ENCODE data around the gene SH3PXD2B. TPM values are rescaled to one million over a fixed set of nuclear protein-coding genes. Genes with fewer than 3 reads are reported as not detected.
"Not testable (repeated sequence)": the region's sequence is repeated elsewhere in the genome, so short reads cannot be mapped to it uniquely, and the experiment has no call there.

SH3PXD2B gene
- total RNA-seq, 1 experiment from 2014 or later, result 18.5 TPM

- DNase-seq (ENCODE audit: low read depth), result no peak
Observed at GRCh38 chr5:172303572-172304335, 150.6 kb downstream of the SH3PXD2B start.

DNA sequence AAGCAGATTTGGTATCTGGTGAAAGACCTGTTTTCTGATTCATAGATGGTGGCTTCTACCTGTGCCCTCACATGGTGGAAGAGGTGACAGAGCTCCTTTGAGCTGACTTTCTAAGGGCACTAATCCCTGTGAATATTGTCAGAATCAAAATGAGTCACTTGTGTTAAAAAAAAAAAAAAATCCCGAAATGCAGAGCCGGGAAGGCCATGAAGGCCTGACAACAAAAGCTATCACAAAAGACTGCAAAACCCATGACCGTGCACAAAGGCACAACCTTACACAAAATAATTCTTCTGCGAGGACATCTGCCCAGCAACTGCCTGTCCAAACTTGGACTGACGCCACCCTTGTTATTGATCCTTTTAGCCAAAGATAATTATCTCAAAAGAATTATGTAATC, 151.2 kb downstream of the SH3PXD2B start:
- no peak for DNase-seq (ENCODE audit: low read depth)

DNA sequence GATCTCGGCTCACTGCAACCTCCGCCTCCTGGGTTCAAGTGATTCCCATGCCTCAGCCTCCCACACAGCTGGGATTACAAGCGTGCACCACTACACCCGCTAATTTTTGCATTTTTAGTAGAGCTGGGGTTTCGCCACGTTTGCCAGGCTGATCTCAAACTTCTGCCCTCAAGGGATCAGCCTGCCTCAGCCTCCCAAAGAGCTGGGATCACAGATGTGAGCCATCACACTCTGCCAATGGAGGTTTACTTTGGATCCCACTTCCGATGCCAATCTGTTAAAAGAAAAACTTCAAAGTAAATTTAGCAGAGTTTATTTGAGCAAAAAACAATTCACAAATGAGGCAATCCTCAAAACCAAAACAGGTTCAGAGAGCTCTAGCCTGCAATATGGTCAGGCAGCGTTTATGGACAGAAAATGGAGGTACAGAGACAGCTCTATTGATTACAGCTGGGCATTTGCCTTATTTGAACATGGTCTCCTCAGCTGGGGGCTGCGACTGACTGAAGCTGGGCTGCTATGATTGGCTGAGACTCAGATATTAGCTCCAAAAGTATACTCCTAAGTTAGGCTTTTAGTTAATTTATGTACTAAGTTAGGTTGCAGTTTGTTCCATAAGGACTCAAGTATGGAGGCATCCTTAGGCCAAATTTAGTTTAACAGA, 152.1 kb downstream of the SH3PXD2B start:
- DNase-seq (ENCODE audit: low read depth), result peak; percentile 64

GRCh38 chr5:172299916-172300439, 154.3 kb downstream of the SH3PXD2B start:
- peak; percentile 58 for DNase-seq (ENCODE audit: low read depth)

- DNase-seq (ENCODE audit: low read depth), result no peak
Observed at GRCh38 chr5:172294831-172295230, 159.5 kb downstream of the SH3PXD2B start.

DNA sequence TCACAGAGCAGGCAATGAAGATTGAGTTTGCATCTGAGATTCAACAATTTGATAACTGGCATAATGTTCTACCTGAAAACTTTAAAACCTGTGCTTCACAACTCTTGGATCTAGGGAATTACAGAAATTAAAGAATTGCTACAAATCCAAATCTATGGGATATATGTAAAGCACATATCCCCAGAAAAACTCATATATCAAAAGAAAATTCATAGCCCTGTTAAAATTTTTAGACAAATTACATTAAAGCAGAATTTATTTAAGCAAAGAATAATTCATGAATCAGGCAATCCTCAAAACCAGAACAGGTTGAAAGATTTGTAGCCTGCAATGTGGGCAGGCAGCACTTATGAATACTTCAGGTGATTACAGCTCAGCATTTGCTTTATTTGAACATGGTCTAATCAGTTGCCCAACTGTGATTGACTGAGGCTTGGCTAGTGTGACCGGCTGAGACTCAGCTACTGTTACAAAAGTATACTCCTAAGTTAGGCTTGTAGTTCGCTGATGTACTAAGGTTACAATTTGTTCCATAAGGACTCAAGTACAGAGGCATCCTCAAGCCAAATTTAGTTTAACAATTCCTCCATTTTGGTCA, 160.5 kb downstream of the SH3PXD2B start:
- no peak for DNase-seq (ENCODE audit: low read depth)

GRCh38 chr5:172293054-172293744, 161.1 kb downstream of the SH3PXD2B start:
- peak; percentile 79 for DNase-seq (ENCODE audit: low read depth)

DNA sequence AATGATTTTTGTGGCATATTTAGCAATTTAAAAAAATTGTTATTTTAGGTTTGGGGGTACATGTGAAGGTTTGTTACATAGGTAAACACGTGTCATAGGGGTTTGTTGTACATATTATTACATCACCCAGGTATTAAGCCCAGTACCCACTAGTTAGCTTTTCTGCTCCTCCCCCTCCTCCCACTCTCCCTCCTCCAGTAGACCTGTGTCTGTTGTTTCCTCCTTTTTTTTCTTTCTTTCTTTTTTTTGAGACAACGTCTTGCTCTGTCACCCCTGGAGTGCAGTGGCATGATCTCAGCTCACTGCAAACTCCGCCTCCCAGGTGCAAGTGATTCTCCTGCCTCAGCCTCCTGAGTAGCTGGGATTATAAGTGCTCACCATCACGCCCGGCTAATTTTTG, 162.5 kb downstream of the SH3PXD2B start:
- not testable (repeated sequence) for DNase-seq (ENCODE audit: low read depth)

- no peak for DNase-seq (ENCODE audit: low read depth)
Observed at GRCh38 chr5:172288465-172288864, 165.9 kb downstream of the SH3PXD2B start.

GRCh38 chr5:172287140-172287539, 167.2 kb downstream of the SH3PXD2B start:
- DNase-seq (ENCODE audit: low read depth), result not testable (repeated sequence)

DNA sequence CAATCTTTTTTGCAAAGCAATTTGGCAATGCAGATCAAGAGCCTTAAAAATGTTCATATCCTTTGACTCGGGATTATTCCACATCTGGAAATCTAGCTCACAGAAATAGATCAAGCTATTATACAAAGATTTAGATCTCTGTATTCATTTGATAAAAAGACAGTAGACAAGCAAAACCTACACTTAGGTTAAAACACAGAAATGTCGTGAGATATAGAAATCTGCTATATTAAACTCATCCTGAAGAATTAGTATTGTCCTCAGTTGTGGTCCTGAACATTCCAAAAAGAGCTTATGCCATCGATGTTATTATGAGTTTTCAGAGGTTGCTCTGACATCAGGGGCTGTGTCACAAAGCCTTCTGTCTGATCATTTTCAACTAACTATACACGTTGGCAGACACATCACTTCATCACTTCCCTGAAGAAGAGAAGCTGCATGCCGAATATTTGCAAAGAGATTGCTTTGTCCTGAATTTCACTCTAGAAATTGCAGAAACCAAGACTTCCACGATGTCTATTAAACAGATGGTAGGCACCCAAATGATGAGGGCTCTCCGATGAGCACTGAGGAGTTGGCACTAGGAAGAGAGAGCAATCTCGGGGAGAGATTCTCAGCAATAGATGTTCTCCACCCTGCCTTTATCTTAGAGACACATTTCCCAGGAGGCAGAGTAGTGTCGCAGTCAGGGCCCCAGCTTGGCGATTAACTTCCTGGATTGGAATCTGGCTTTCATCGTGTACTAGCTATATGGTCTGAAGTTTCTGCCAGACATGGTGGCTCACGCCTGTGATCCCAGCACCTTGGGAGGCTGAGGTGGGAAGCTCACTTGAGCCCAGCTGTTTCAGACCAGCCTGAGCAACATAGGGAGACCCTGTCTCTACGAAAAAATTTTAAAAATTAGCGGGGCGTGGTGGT, 168.8 kb downstream of the SH3PXD2B start:
- no peak for DNase-seq (ENCODE audit: low read depth)

- peak; percentile 38 for DNase-seq (ENCODE audit: low read depth)
Observed at GRCh38 chr5:172284611-172284980, 169.7 kb downstream of the SH3PXD2B start.

DNA sequence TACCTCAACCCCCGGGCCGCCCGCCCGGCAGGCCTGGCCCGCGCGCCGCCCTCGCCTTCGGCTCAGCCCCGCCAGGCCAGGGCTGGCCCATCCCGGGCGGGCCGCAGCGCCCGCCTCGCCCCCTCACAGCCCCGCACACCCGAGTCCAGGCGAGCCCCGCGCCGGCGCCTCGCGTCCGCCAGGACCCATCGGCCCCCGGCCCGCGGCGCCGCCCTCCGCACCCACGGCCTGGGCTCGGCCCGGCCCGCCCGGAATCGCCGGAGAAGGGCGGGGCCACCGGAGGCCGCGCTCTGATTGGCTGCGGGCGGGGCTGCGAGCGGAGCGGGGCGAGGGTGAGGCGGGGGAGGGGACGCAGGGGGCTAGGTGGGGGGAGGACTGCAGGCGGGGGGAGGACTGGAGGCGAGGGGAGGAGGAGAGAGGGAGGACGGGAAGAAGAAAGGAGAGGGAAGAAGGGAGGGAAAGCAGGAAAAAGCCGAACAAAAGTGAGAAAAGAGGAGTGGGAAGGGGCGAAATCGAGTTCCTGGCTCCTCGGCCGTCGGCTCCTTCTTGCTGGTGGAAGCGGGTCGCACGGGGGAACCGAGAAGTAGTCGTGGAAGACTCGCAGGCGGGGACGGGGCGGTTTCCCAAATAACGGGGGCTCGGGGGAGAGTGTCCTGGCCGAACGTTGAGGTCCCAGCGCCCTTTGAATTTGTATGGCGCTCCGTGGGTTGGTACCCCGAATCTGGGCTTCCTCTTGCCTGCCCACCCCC, 170.3 kb downstream of the SH3PXD2B start:
- peak; percentile 76 for DNase-seq (ENCODE audit: low read depth)

GRCh38 chr5:172283020-172283861, 171.1 kb downstream of the SH3PXD2B start, which contains the start of gene UBTD2:
Gene UBTD2 (minus strand): TSS chr5:172283764. CDS start chr5:172283665, 99 bp downstream.
- peak; percentile 77 for DNase-seq (ENCODE audit: low read depth)

GRCh38 chr5:172282272-172283019, 171.9 kb downstream of the SH3PXD2B start:
- peak; percentile 27 for DNase-seq (ENCODE audit: low read depth)

GRCh38 chr5:172281346-172281745, 173.0 kb downstream of the SH3PXD2B start:
- no peak for DNase-seq (ENCODE audit: low read depth)

GRCh38 chr5:172280929-172281328, 173.4 kb downstream of the SH3PXD2B start:
- peak; percentile 32 for DNase-seq (ENCODE audit: low read depth)

- no peak for DNase-seq (ENCODE audit: low read depth)
Observed at GRCh38 chr5:172280317-172280716, 174.0 kb downstream of the SH3PXD2B start.

All from RPMI7951 (cell line).